HepG2 (cell line): ENCODE measurements around the gene SEBOX. TPM values are rescaled to one million over a fixed set of nuclear protein-coding genes. Genes with fewer than 3 reads are reported as not detected.

ENCODE experiments used
- ATAC-seq: fragments of 200-7000 bp; cut with Tn5 transposase; 3 replicates; pipeline ENCODE4 v1.9.1; 2020; ENCODE audit warnings: mild to moderate bottlenecking, moderate library complexity
- BruUV-seq: library from RNA; stranded (reverse); fragments of 400-500 nt; replicated peaks from 2 replicates; lab custom pipeline; 2021; lab: Mats Ljungman, UMichigan
- CTCF ChIA-PET: fragments of 300-600 bp; formaldehyde crosslinking; extraction: SDS; loops from one replicate; lab custom pipeline; 2021; ENCODE audit warnings: low total read pairs, inconsistent platforms, low intra/inter-chr PET ratio; lab: Yijun Ruan, JAX
- POLR2A ChIA-PET: fragments of 350-600 bp; sonication (Branson Sonifier 250); formaldehyde crosslinking; loops from one replicate; lab custom pipeline; 2020; ENCODE audit warnings: antibody characterized with exemption, inconsistent platforms; lab: Yijun Ruan, JAX
- DNase-seq: peaks from one replicate; pipeline ENCODE4 v3.0.0-alpha.2; 2015; ENCODE audit warnings: low spot score
- FAIRE-seq: peaks from 3 replicates; lab custom pipeline; 2011; peaks lifted over from hg19 to GRCh38; lab: Jason Lieb, UNC
- H2AFZ ChIP-seq: one replicate; pipeline ENCODE4 v1.6.1; 2011; ENCODE audit warnings: low read length, inconsistent platforms
- H3K27ac ChIP-seq: fragments of 300-600 bp; 3 replicates; pipeline ENCODE4 v1.8.0; 2011; ENCODE audit warnings: mixed run types, mild to moderate bottlenecking, mixed read lengths, low read length, inconsistent platforms; ENCODE audit not compliant: insufficient read depth; ENCODE audit errors: extremely low read length
- H3K27me3 ChIP-seq, 2 experiments: fragments of 200-600 bp in 1 of 2; 2 replicates in 1 of 2; 3 replicates in 1 of 2; pipeline versions ENCODE4 v1.6.0 to v1.8.0; 2011; ENCODE audit warnings: low read length in 2 of 2, mild to moderate bottlenecking in 2 of 2, moderate library complexity in 2 of 2, inconsistent platforms in 1 of 2; ENCODE audit not compliant: insufficient read depth in 2 of 2, control insufficient read depth in 1 of 2
- H3K36me3 ChIP-seq, 2 experiments: fragments of 200-600 bp in 1 of 2; replicated peaks in 1 of 2; 2 replicates in 1 of 2; 3 replicates in 1 of 2; pipeline versions ENCODE4 v1.5.1 to v1.8.0; 2011; ENCODE audit warnings: low read length in 2 of 2, inconsistent platforms in 1 of 2; ENCODE audit not compliant: insufficient read depth in 2 of 2, control insufficient read depth in 1 of 2
- H3K4me1 ChIP-seq: 2 replicates; pipeline ENCODE4 v1.5.1; 2012; ENCODE audit warnings: low read length, inconsistent platforms; ENCODE audit not compliant: insufficient read depth
- H3K4me2 ChIP-seq: 2 replicates; pipeline ENCODE4 v1.6.0; 2011; ENCODE audit warnings: low read depth, low read length, inconsistent platforms
- H3K4me3 ChIP-seq, 3 experiments: fragments of 200-600 bp in 1 of 3; sonication (generic), shearing (Covaris generic) in 1 of 3; replicated peaks in 1 of 3; 2 replicates each; pipeline ENCODE4 v1.5.1; 2011 to 2016; ENCODE audit warnings: low read length in 3 of 3, inconsistent platforms in 2 of 3, low read depth in 2 of 3, mild to moderate bottlenecking in 2 of 3, control low read depth in 1 of 3, mixed read lengths in 1 of 3; ENCODE audit not compliant: insufficient read depth in 1 of 3
- H3K79me2 ChIP-seq: one replicate; pipeline ENCODE4 v1.6.1; 2011; ENCODE audit warnings: low read length, inconsistent platforms; ENCODE audit not compliant: insufficient read depth
- H3K9ac ChIP-seq: 2 replicates; pipeline ENCODE4 v1.6.0; 2011; ENCODE audit warnings: mild to moderate bottlenecking, low read depth, low read length, inconsistent platforms; ENCODE audit not compliant: insufficient read depth
- H3K9me3 ChIP-seq: 2 replicates; pipeline ENCODE4 v1.5.1; 2012; ENCODE audit warnings: mild to moderate bottlenecking, low read length
- H4K20me1 ChIP-seq: 2 replicates; pipeline ENCODE4 v1.6.0; 2011; ENCODE audit warnings: inconsistent platforms, mild to moderate bottlenecking, low read length, moderate library complexity; ENCODE audit not compliant: insufficient read depth
- BRD4 ChIP-seq: sonication (generic); formaldehyde crosslinking; IDR thresholded peaks from 2 replicates; pipeline ENCODE4 v1.4.0; 2020; ENCODE audit warnings: missing genetic modification reagents
- GFI1 ChIP-seq: sonication (generic); formaldehyde crosslinking; IDR thresholded peaks from 2 replicates; pipeline ENCODE4 v1.5.0; 2020; ENCODE audit warnings: missing genetic modification reagents, mild to moderate bottlenecking, borderline replicate concordance
- KDM4B ChIP-seq: sonication (generic); formaldehyde crosslinking; IDR thresholded peaks from 2 replicates; pipeline ENCODE4 v1.4.0; 2020; ENCODE audit warnings: missing genetic modification reagents
- MAX ChIP-seq: IDR thresholded peaks from 2 replicates; pipeline ENCODE4 v1.6.1; 2012; ENCODE audit warnings: inconsistent platforms
- MTF2 ChIP-seq: sonication (generic); formaldehyde crosslinking; IDR thresholded peaks from 2 replicates; pipeline ENCODE4 v1.5.0; 2020; ENCODE audit warnings: missing genetic modification reagents, borderline replicate concordance
- POLR2G ChIP-seq: fragments of 200-400 bp; formaldehyde crosslinking; IDR thresholded peaks from 2 replicates; pipeline ENCODE4 v1.6.1; 2018; ENCODE audit warnings: mild to moderate bottlenecking, low read depth, low read length, moderate library complexity
- SRF ChIP-seq: IDR thresholded peaks from 2 replicates; pipeline ENCODE4 v1.6.1; 2011; ENCODE audit warnings: mild to moderate bottlenecking, low read depth, low read length, moderate library complexity
- STAG1 ChIP-seq: sonication (generic); formaldehyde crosslinking; IDR thresholded peaks from 2 replicates; pipeline ENCODE4 v1.4.0; 2020; ENCODE audit warnings: missing genetic modification reagents
- THYN1 ChIP-seq: sonication (generic); formaldehyde crosslinking; IDR thresholded peaks from 2 replicates; pipeline ENCODE4 v1.8.1; 2023; ENCODE audit warnings: low read depth, mild to moderate bottlenecking, moderate library complexity, missing genetic modification reagents, borderline replicate concordance
- YEATS2 ChIP-seq: sonication (generic); formaldehyde crosslinking; IDR thresholded peaks from 2 replicates; pipeline ENCODE4 v1.4.0; 2020; ENCODE audit warnings: missing genetic modification reagents, borderline replicate concordance
- ZBTB3 ChIP-seq: sonication (generic); formaldehyde crosslinking; IDR thresholded peaks from 2 replicates; pipeline ENCODE4 v1.4.0; 2020; ENCODE audit warnings: low read depth, mild to moderate bottlenecking, moderate library complexity, missing genetic modification reagents, borderline replicate concordance
- ZFP36L2 ChIP-seq: sonication (generic); formaldehyde crosslinking; IDR thresholded peaks from 2 replicates; pipeline ENCODE4 v1.4.0; 2020; ENCODE audit warnings: missing genetic modification reagents
- ZNF234 ChIP-seq: sonication (generic); formaldehyde crosslinking; conservative IDR thresholded peaks from 2 replicates; pipeline ENCODE4 v1.5.1; 2020; ENCODE audit warnings: mild to moderate bottlenecking, missing genetic modification reagents
- ZNF747 ChIP-seq: sonication (generic); formaldehyde crosslinking; IDR thresholded peaks from 2 replicates; pipeline ENCODE4 v1.8.1; 2023; ENCODE audit warnings: missing genetic modification reagents, mild to moderate bottlenecking, borderline replicate concordance
- ZNF879 ChIP-seq: sonication (generic); formaldehyde crosslinking; IDR thresholded peaks from 2 replicates; pipeline ENCODE4 v1.8.1; 2023; ENCODE audit warnings: missing genetic modification reagents
- WGBS: methylation state at CpG from one replicate; pipeline ENCODE4 v1.1.6; 2017; ENCODE audit warnings: low lambda C conversion rate; 5-methylcytosine and 5-hydroxymethylcytosine counted together
- in situ Hi-C: cut with HindIII; loops from 2 replicates; pipeline ENCODE4 v1.10.0; 2017; ENCODE audit warnings: low pct_unique_long_range_greater_than_20kb; ENCODE audit not compliant: extremely low pct_ligation_motif_present
- intact Hi-C: fragments of 100-400 bp; cut with micrococcal nuclease; formaldehyde crosslinking; loops from one replicate; pipeline ENCODE4 v1.10.0; 2022; ENCODE audit not compliant: unreplicated experiment
- polyA plus RNA-seq, 8 experiments: library from polyadenylated mRNA; depleted of rRNA in 3 of 8; stranded (reverse) in 7 of 8; unstranded in 1 of 8; fragments of >200 nt; fragmentation: Illumina TruSeq in 4 of 8; extraction: Trizol in 4 of 8; gene quantifications; 2 replicates each; pipeline versions ENCODE4 v1.2.1 to v1.2.3, GENCODE V29; 2011 to 2016; ENCODE audit warnings: low read depth in 4 of 8, missing spikeins in 1 of 8, mixed read lengths in 1 of 8; ENCODE audit not compliant: insufficient read depth in 1 of 8
- total RNA-seq, 5 experiments: library from RNA; depleted of rRNA; stranded (reverse); fragments of >200 nt; fragmentation: Illumina TruSeq; extraction: Trizol; gene quantifications; 2 replicates each; pipeline ENCODE4 v1.2.3, GENCODE V29; 2016; ENCODE audit warnings: low read depth in 1 of 5
- TF ChIP-seq, protein P1 (sequence below): sonication (generic); formaldehyde crosslinking; IDR thresholded peaks from 2 replicates; pipeline ENCODE4 v1.5.1; 2020; ENCODE audit warnings: mild to moderate bottlenecking, moderate library complexity, missing genetic modification reagents
- TF ChIP-seq, protein P2 (sequence below): sonication (generic); formaldehyde crosslinking; IDR thresholded peaks from 2 replicates; pipeline ENCODE4 v1.4.0; 2020; ENCODE audit warnings: missing genetic modification reagents
- TF ChIP-seq, protein P3 (sequence below): sonication (generic); formaldehyde crosslinking; IDR thresholded peaks from 2 replicates; pipeline ENCODE4 v1.5.1; 2020; ENCODE audit warnings: missing genetic modification reagents, mild to moderate bottlenecking, borderline replicate concordance

SEBOX gene
- total and polyA plus RNA-seq, 2 of the 13 experiments (the other 11 are each of a cell fraction or from before 2014, with no cell fraction given), result not detected

DNA sequence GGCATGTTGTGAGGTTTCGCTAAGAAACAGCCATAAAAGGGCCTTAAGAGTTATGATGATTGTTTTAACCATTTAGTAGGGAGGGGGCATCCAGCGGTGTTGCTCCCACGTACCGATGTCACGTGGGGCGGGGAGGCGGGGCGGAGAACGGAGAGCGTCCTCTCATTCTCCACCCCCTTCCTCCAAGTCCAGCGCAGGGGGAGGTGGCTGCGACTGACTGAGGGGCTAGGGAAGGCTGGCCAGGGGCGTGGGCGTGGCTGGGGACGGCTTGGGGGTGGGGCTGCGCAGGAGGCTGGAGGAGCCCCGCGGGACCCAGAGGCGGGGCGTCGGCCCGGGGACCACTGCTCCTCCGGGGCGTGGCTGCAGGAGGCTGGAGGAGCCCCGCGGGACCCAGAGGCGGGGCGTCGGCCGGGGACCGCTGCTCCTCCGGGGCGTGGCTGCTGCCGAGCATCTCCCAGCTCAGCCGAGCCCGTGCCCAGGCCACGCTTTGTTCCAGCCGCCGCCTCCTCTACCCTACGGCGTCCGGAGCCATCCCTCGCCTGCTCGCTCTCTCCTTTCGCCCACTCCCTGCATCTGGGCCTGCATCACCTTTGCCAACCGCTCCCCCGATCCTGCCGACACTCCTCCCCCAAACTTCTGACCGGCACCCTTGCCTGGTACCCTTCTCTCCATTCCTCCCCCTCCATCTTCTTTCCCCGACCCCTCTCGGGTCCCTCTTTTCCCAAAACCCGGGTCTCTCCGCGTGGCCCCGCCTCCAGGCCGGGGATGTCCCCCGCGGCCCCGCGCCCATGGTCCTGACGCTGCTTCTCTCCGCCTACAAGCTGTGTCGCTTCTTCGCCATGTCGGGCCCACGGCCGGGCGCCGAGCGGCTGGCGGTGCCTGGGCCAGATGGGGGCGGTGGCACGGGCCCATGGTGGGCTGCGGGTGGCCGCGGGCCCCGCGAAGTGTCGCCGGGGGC, 6.5 kb upstream of the SEBOX start, which contains the start of gene SARM1:
SARM1 (plus strand) TSS at position 450 of the 958 bp plus-strand sequence; CDS start at position 789, 339 bp downstream.
- Histone ChIP-seq H3K4me2 (peak within 1 kb of the TSS; percentile 96), H3K9ac (peak within 1 kb of the TSS; percentile 59), H3K27me3 (no peaks in the 10 kb centered on the region), H3K36me3 (no peaks in the 10 kb centered on the region), H4K20me1 (no peaks in the 10 kb centered on the region), H3K27ac (peak within 1 kb of the TSS; percentile 92), H3K4me1 (peaks cover 47% of the 10 kb centered on the region), H3K9me3 (no peaks in the 10 kb centered on the region), H3K4me3 (peak within 1 kb of the TSS; percentile 23 to 77 (median 30); a peak in 5 of 6 replicates), H3K79me2 (peaks cover 7% of the 10 kb centered on the region), H2AFZ (no peak within 1 kb of the TSS)
- WGBS, result 51% methylated on average over 43 of the region's 80 CpGs
- peak; percentile 54 for FAIRE-seq
- intact Hi-C loops, result loop anchor here (2.0 kb wide), 1 partner anchor 45 kb away; no protein-coding TSS in a partner anchor
- POLR2A ChIA-PET, result interaction anchor here (0.7 to 8.3 kb wide), 9 partner anchors 10 to 49 kb away, joined by 3 to 183 read pairs (median 7); partner anchors contain the start of genes POLDIP2 and SLC46A1
- DNase-seq, result peak; percentile 75
- CTCF ChIA-PET, result no interaction called here
- ATAC-seq, result peak; percentile 42
- no TSS peak for BruUV-seq
- in situ Hi-C loops, result no loop called here
- TF ChIP-seq GFI1 (CRISPR knock-in tag) (no peak), ZBTB3 (CRISPR knock-in tag) (no peak), ZNF879 (CRISPR knock-in tag) (no peak), ZNF234 (no peak), YEATS2 (CRISPR knock-in tag) (no peak), THYN1 (CRISPR knock-in tag) (no peak), POLR2G (no peak), MAX (peak; percentile 58; the same call in 1 of the 2 replicates), SRF (0 out of 2 replicates have a peak, but pooled peaks have one; percentile 3), ZNF747 (CRISPR knock-in tag) (peak; percentile 52; the same call in 1 of the 2 replicates), STAG1 (CRISPR knock-in tag) (no peak), KDM4B (CRISPR knock-in tag) (no peak), MTF2 (CRISPR knock-in tag) (no peak), ZFP36L2 (no peak), BRD4 (CRISPR knock-in tag) (no peak)
- TF ChIP-seq, protein P1, sequence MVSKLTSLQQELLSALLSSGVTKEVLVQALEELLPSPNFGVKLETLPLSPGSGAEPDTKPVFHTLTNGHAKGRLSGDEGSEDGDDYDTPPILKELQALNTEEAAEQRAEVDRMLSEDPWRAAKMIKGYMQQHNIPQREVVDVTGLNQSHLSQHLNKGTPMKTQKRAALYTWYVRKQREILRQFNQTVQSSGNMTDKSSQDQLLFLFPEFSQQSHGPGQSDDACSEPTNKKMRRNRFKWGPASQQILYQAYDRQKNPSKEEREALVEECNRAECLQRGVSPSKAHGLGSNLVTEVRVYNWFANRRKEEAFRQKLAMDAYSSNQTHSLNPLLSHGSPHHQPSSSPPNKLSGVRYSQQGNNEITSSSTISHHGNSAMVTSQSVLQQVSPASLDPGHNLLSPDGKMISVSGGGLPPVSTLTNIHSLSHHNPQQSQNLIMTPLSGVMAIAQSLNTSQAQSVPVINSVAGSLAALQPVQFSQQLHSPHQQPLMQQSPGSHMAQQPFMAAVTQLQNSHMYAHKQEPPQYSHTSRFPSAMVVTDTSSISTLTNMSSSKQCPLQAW (CRISPR knock-in tag), result no peak
- TF ChIP-seq, protein P2, sequence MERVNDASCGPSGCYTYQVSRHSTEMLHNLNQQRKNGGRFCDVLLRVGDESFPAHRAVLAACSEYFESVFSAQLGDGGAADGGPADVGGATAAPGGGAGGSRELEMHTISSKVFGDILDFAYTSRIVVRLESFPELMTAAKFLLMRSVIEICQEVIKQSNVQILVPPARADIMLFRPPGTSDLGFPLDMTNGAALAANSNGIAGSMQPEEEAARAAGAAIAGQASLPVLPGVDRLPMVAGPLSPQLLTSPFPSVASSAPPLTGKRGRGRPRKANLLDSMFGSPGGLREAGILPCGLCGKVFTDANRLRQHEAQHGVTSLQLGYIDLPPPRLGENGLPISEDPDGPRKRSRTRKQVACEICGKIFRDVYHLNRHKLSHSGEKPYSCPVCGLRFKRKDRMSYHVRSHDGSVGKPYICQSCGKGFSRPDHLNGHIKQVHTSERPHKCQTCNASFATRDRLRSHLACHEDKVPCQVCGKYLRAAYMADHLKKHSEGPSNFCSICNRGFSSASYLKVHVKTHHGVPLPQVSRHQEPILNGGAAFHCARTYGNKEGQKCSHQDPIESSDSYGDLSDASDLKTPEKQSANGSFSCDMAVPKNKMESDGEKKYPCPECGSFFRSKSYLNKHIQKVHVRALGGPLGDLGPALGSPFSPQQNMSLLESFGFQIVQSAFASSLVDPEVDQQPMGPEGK, result peak; percentile 52
- TF ChIP-seq, protein P3, sequence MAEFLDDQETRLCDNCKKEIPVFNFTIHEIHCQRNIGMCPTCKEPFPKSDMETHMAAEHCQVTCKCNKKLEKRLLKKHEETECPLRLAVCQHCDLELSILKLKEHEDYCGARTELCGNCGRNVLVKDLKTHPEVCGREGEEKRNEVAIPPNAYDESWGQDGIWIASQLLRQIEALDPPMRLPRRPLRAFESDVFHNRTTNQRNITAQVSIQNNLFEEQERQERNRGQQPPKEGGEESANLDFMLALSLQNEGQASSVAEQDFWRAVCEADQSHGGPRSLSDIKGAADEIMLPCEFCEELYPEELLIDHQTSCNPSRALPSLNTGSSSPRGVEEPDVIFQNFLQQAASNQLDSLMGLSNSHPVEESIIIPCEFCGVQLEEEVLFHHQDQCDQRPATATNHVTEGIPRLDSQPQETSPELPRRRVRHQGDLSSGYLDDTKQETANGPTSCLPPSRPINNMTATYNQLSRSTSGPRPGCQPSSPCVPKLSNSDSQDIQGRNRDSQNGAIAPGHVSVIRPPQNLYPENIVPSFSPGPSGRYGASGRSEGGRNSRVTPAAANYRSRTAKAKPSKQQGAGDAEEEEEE (CRISPR knock-in tag), result no peak
